GM12892 (cell line): ENCODE data around the gene KRTAP5-6.

Experiments
- POLR2A ChIP-seq: IDR thresholded peaks from 2 replicates; pipeline ENCODE4 v1.6.1; 2011; ENCODE audit warnings: low read depth, low read length, control low read depth
- POLR2AphosphoS5 ChIP-seq: IDR thresholded peaks from 2 replicates; pipeline ENCODE4 v1.6.1; 2011; ENCODE audit warnings: low read depth, low read length, control low read depth

DNA sequence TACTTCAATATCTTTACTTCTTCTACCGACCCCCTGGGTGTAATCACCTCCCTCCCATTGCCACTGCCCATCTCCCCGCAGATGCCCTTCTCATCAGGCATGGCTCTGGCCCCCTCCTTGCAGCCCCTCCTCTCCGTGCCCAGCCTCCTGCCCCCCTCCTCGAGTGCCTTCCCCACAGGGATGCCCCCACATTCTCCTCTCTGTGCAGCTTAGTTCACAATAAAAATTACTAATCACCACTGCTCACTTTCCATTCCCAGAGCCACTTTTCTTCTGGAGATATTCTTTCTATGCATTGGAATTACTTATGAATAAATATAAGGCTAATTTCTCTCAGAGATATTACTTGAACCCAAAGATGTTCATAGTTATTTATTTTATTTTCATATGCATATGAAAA, 31.3 kb downstream of the KRTAP5-6 start:
- TF ChIP-seq POLR2AphosphoS5 (no peak), POLR2A (no peak)
